Memory B cell (primary cell): ENCODE measurements around the gene QTRT2.

Experiments
- ATAC-seq: fragments of 150-1000 bp; cut with Tn5 transposase; 2 replicates; pipeline ENCODE4 v1.10.0; 2021; ENCODE audit warnings: low read depth, mild to moderate bottlenecking, moderate library complexity
- DNase-seq, 2 donors: peaks; one replicate each; pipeline ENCODE4 v3.0.0; 2022; ENCODE audit warnings: low spot score in 2 of 2
- H3K27ac Mint-ChIP-seq: one replicate; pipeline ENCODE4 v1.8.0; 2022; ENCODE audit warnings: mild to moderate bottlenecking, moderate library complexity, mixed read lengths
- H3K27me3 Mint-ChIP-seq: one replicate; pipeline ENCODE4 v1.8.0; 2022; ENCODE audit warnings: mixed read lengths
- H3K36me3 Mint-ChIP-seq: one replicate; pipeline ENCODE4 v1.8.0; 2022; ENCODE audit warnings: mild to moderate bottlenecking, mixed read lengths
- H3K4me1 Mint-ChIP-seq: one replicate; pipeline ENCODE4 v1.8.0; 2022; ENCODE audit warnings: mixed read lengths
- H3K4me3 Mint-ChIP-seq: one replicate; pipeline ENCODE4 v1.8.0; 2022; ENCODE audit warnings: mild to moderate bottlenecking, moderate library complexity, mixed read lengths
- H3K9me3 Mint-ChIP-seq: one replicate; pipeline ENCODE4 v1.8.0; 2022; ENCODE audit warnings: mixed read lengths

QTRT2 gene

DNA sequence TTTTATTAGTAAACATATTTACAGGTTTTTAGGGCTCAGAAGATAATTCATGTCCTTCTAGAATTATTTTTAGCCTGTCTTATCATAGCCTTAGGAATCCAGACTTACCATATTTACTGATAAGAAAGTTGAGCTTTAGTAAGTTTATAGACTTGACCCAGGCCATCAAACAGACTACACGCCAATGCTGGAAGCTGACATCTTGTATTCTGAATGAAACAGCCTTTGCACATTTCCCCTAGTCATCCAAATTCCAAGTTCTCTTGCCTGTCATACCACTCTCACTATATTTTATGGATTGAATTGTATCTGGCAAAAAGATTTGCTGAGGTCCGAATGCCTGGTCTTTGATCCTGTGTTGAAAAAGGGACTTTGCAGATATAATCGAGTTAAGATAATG lies 63.7 kb downstream of the QTRT2 start:
- no peak overlapping the region for H3K4me3 Mint-ChIP-seq
- H3K4me1 Mint-ChIP-seq = no peaks in the 10 kb centered on the region
- no peak overlapping the region for H3K27ac Mint-ChIP-seq
- ATAC-seq = no peak
- H3K27me3 Mint-ChIP-seq = peaks cover 2% of the 10 kb centered on the region
- H3K36me3 Mint-ChIP-seq = no peaks in the 10 kb centered on the region
- no peaks in the 10 kb centered on the region for H3K9me3 Mint-ChIP-seq
- DNase-seq = no peak

DNA sequence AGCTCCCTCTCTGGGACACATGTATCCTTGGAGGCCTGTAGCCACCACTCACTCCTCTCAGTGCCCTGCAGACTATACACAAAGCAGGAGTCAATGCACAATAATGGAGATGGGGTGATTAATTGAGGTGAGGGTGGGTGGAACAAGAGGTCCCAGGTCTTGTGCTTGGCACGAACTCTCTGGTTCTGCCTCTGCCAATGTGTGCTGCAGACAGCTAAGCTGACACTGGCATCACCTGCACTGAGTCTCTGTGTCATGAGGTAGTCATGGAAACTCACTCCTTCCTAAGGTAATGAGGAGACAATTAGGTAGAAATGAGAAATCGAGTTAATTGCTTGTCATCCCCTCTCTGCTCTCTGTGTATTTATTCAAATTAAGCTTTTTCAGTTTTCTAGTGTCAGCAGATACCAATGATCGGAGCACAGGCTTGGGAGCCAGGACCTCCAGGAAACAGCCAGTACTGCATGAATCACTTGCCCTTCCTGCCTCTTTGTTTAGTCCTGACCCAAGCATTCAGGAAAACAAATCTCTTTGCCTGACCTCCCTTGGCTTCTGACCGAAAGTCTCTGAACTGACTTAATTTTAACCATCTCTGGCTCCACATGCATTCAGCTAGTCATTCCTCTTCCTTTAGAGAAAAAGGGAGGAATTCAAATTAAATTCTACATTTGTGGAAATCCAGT lies 65.6 kb downstream of the QTRT2 start:
- Mint-ChIP-seq H3K4me1 (no peaks in the 10 kb centered on the region), H3K9me3 (no peaks in the 10 kb centered on the region), H3K27me3 (peaks cover 2% of the 10 kb centered on the region), H3K4me3 (no peak overlapping the region), H3K36me3 (no peaks in the 10 kb centered on the region), H3K27ac (no peak overlapping the region)
- no peak for DNase-seq
- no peak for ATAC-seq

DNA sequence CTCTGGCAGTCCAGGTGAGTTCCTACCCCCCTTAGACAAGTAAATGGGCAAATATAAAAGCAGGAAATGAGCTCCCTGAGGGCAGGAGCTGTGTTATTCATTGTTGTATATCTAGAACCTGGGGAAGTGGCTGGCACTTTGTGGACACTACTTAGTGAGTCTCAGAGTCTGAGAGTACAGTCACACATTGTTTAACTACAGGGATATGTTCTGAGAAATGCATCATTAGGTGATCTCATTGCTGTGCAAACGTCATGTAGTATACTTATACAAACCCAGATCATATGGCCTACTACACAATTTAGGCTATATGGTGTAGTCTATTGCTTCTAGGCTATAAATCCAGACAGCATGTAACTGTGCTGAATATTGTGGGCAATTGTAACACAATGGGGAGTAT lies 69.9 kb downstream of the QTRT2 start:
- Mint-ChIP-seq H3K4me1 (no peaks in the 10 kb centered on the region), H3K27me3 (no peaks in the 10 kb centered on the region), H3K36me3 (no peaks in the 10 kb centered on the region), H3K4me3 (no peak overlapping the region), H3K9me3 (no peaks in the 10 kb centered on the region), H3K27ac (no peak overlapping the region)
- DNase-seq (no peak), ATAC-seq (no peak)

DNA sequence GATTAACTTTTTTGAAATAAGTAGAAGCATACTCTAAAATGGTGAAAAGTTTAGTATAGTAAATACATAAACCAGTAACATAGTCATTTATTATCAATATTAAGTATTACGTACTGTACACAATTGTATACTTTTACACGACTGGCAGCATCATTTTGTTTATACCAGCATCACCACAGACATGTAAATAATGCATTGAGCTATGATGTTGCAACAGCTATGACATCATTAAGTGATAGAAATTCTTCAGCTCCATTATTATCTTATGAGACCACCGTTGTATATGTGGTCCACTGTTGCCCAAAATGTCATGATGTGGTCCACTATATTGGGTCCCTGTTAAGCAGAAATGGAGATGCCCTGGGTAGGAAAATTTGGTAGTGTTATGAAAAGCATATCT lies 71.0 kb downstream of the QTRT2 start:
- no peaks in the 10 kb centered on the region for H3K9me3 Mint-ChIP-seq
- H3K27me3 Mint-ChIP-seq = no peaks in the 10 kb centered on the region
- DNase-seq (no peak), ATAC-seq (no peak)
- H3K4me3 Mint-ChIP-seq = no peak overlapping the region
- H3K27ac Mint-ChIP-seq = no peak overlapping the region
- H3K36me3 Mint-ChIP-seq = no peaks in the 10 kb centered on the region
- H3K4me1 Mint-ChIP-seq = no peaks in the 10 kb centered on the region

DNA sequence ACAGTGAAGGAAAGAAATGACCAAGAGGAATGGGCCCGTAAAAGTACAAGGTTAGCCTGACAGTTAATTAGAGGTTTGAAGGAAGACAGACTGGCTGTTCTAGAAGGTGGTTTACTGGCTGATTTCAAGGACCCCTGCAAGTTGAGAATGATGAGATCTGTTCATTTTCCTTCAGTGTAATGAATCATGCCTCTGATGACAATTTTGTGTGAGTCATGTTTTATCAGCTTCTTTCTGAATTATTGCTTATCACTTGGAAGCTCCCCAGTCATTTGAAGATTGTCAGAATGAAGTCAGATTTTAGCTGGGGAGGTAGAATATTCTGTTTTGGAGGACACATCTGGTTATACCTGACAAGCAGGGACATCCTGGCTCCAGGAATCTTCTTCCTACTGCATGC lies 71.7 kb downstream of the QTRT2 start:
- ATAC-seq = no peak
- H3K4me3 Mint-ChIP-seq = no peak overlapping the region
- no peaks in the 10 kb centered on the region for H3K36me3 Mint-ChIP-seq
- no peaks in the 10 kb centered on the region for H3K4me1 Mint-ChIP-seq
- H3K27me3 Mint-ChIP-seq = no peaks in the 10 kb centered on the region
- no peak for DNase-seq
- no peak overlapping the region for H3K27ac Mint-ChIP-seq
- no peaks in the 10 kb centered on the region for H3K9me3 Mint-ChIP-seq

DNA sequence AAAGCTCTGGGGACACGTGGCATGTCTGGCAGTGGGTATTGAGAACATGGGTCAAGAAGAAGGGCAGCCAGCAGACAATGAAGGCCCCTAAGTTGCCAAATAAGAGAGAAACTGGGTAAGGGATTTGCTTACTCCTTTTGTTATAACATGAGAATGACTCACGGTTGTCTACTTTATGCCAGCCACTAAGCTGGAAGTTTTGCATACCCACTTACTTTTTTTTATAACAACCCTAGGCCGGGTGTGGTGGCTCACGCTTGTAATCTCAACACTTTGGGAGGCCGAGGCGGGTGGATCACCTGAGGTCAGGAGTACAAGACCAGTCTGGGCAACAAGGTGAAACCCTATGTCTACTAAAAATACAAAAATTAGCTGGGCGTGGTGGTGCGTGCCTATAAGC lies 72.3 kb downstream of the QTRT2 start:
- ATAC-seq (no peak), DNase-seq (no peak)
- H3K4me3 Mint-ChIP-seq = no peak overlapping the region

DNA sequence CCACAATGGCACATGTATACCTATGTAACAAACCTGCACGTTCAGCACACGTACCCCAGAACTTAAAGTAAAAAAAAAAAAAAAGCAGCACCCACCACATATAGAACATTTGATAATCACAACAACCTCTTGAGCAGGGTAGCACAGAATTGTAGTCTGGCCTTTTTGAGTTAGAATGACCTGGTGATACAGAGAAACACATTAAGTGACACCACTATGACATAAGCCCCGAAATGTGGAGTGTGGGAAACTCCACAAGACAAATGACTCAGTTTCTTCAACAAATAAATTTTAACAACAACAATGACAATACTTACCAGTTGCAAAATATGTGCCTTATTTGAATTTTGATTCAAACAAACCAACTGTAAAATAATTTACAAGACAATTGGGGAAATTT lies 76.0 kb downstream of the QTRT2 start:
- ATAC-seq (no peak), DNase-seq (no peak)
- H3K27me3 Mint-ChIP-seq = peaks cover 2% of the 10 kb centered on the region
- H3K36me3 Mint-ChIP-seq = peaks cover 2% of the 10 kb centered on the region
- H3K4me1 Mint-ChIP-seq = no peaks in the 10 kb centered on the region
- peaks cover 3% of the 10 kb centered on the region for H3K9me3 Mint-ChIP-seq
- no peak overlapping the region for H3K4me3 Mint-ChIP-seq
- H3K27ac Mint-ChIP-seq = no peak overlapping the region

More for the DNA sequence above, 72.3 kb downstream of the QTRT2 start:
- Mint-ChIP-seq H3K36me3 (no peaks in the 10 kb centered on the region), H3K27ac (no peak overlapping the region), H3K4me1 (no peaks in the 10 kb centered on the region), H3K9me3 (no peaks in the 10 kb centered on the region), H3K27me3 (no peaks in the 10 kb centered on the region)

DNA sequence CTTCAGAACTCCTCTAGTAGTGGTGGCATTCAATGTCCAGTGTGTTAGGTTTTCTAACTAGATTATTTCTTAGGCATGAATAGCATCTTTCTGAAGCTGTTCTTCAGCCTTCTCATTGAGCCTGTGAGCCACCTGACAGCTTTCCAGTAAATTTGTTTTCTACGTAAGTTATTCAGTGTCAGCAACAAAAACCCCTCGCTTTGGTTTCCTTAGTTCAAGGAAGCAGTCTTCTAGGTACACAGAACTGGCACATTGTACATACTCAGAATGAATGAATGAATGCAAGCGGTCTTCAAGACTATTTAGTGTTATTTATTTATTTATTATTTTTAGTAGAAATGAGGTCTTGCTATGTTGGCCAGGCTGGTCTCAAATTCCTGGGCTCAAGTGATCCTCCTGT lies 77.4 kb downstream of the QTRT2 start:
- no peak for ATAC-seq
- Mint-ChIP-seq H3K4me3 (no peak overlapping the region), H3K4me1 (no peaks in the 10 kb centered on the region), H3K36me3 (peaks cover 6% of the 10 kb centered on the region), H3K9me3 (peaks cover 5% of the 10 kb centered on the region), H3K27ac (no peak overlapping the region), H3K27me3 (peaks cover 4% of the 10 kb centered on the region)
- DNase-seq = no peak
